Measurements from ENCODE around the gene DEF6. TPM values are rescaled to one million over a fixed set of nuclear protein-coding genes. Genes with fewer than 3 reads are reported as not detected.
A peak's percentile ranks its signal among the peaks of the same experiment; 100 is the strongest.

The DEF6 gene
- total and polyA plus RNA-seq, 2 of the 13 experiments (the other 11 are each of a cell fraction or from before 2014, with no cell fraction given): 5.2 to 10.0 TPM

DNA sequence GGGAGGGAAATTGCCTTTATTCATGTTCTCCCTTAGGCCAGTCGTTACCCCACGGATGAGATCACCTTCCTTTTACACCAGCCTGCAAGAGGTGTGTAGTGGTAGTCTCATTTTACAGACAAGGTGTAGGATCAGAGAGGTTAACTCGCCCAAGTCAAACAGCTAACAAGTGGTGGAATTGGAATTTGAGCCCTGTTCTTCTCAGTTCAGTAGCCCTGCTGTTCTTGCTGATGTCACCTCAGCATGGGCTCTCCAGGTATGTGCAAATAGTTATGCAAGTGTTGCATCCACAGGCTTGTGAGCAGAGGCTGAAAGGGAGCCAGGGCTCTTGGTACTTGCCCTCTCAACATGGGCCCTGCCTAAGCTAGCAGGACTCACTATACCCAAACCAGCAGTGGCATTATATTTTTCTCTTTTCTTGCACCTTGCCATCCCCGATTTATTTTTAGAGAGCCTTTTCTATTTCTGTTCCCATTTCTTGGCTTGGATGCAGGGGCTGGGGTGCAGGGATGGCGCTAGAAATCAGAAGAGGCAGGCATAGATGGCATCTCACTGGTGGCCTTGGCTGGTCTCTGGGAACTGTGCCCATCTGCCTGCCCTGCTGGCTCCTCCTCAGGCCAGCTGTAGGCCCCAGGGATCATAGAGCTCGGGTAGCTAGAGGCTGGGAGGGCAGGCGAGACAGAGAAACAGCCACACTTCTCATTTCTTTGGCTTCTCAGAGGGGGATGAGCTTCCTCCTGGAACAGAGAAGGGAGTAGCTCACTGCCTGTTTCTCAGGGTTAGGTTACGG, 62.9 kb downstream of the DEF6 start (continued):
- TF ChIP-seq, protein P1, sequence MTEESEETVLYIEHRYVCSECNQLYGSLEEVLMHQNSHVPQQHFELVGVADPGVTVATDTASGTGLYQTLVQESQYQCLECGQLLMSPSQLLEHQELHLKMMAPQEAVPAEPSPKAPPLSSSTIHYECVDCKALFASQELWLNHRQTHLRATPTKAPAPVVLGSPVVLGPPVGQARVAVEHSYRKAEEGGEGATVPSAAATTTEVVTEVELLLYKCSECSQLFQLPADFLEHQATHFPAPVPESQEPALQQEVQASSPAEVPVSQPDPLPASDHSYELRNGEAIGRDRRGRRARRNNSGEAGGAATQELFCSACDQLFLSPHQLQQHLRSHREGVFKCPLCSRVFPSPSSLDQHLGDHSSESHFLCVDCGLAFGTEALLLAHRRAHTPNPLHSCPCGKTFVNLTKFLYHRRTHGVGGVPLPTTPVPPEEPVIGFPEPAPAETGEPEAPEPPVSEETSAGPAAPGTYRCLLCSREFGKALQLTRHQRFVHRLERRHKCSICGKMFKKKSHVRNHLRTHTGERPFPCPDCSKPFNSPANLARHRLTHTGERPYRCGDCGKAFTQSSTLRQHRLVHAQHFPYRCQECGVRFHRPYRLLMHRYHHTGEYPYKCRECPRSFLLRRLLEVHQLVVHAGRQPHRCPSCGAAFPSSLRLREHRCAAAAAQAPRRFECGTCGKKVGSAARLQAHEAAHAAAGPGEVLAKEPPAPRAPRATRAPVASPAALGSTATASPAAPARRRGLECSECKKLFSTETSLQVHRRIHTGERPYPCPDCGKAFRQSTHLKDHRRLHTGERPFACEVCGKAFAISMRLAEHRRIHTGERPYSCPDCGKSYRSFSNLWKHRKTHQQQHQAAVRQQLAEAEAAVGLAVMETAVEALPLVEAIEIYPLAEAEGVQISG (CRISPR knock-in tag; IDR thresholded peaks at IDR 0.05): peak; percentile 83
- TF ChIP-seq ZNF121 (CRISPR knock-in tag; IDR thresholded peaks at IDR 0.05) (no peak), ZNF232 (CRISPR knock-in tag; IDR thresholded peaks at IDR 0.05; ENCODE audit: borderline replicate concordance) (0 out of 2 replicates have a peak, but pooled peaks have one; percentile 53), ZNF543 (CRISPR knock-in tag; IDR thresholded peaks at IDR 0.05) (peak; percentile 85), ZNF713 (CRISPR knock-in tag; IDR thresholded peaks at IDR 0.05) (no peak), NCOA2 (CRISPR knock-in tag; IDR thresholded peaks at IDR 0.05) (peak; percentile 73), ZNF136 (CRISPR knock-in tag; IDR thresholded peaks at IDR 0.05; ENCODE audit: low read depth) (peak; percentile 89), TARDBP (CRISPR knock-in tag; IDR thresholded peaks at IDR 0.05) (peak; percentile 70), ZSCAN9 (CRISPR knock-in tag; IDR thresholded peaks at IDR 0.05; ENCODE audit: borderline replicate concordance) (peak; percentile 86)
- TF ChIP-seq, protein P2, sequence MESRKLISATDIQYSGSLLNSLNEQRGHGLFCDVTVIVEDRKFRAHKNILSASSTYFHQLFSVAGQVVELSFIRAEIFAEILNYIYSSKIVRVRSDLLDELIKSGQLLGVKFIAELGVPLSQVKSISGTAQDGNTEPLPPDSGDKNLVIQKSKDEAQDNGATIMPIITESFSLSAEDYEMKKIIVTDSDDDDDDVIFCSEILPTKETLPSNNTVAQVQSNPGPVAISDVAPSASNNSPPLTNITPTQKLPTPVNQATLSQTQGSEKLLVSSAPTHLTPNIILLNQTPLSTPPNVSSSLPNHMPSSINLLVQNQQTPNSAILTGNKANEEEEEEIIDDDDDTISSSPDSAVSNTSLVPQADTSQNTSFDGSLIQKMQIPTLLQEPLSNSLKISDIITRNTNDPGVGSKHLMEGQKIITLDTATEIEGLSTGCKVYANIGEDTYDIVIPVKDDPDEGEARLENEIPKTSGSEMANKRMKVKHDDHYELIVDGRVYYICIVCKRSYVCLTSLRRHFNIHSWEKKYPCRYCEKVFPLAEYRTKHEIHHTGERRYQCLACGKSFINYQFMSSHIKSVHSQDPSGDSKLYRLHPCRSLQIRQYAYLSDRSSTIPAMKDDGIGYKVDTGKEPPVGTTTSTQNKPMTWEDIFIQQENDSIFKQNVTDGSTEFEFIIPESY (CRISPR knock-in tag; IDR thresholded peaks at IDR 0.05): peak; percentile 64; the same call in 1 of the 2 replicates
- TF ChIP-seq, protein P3, sequence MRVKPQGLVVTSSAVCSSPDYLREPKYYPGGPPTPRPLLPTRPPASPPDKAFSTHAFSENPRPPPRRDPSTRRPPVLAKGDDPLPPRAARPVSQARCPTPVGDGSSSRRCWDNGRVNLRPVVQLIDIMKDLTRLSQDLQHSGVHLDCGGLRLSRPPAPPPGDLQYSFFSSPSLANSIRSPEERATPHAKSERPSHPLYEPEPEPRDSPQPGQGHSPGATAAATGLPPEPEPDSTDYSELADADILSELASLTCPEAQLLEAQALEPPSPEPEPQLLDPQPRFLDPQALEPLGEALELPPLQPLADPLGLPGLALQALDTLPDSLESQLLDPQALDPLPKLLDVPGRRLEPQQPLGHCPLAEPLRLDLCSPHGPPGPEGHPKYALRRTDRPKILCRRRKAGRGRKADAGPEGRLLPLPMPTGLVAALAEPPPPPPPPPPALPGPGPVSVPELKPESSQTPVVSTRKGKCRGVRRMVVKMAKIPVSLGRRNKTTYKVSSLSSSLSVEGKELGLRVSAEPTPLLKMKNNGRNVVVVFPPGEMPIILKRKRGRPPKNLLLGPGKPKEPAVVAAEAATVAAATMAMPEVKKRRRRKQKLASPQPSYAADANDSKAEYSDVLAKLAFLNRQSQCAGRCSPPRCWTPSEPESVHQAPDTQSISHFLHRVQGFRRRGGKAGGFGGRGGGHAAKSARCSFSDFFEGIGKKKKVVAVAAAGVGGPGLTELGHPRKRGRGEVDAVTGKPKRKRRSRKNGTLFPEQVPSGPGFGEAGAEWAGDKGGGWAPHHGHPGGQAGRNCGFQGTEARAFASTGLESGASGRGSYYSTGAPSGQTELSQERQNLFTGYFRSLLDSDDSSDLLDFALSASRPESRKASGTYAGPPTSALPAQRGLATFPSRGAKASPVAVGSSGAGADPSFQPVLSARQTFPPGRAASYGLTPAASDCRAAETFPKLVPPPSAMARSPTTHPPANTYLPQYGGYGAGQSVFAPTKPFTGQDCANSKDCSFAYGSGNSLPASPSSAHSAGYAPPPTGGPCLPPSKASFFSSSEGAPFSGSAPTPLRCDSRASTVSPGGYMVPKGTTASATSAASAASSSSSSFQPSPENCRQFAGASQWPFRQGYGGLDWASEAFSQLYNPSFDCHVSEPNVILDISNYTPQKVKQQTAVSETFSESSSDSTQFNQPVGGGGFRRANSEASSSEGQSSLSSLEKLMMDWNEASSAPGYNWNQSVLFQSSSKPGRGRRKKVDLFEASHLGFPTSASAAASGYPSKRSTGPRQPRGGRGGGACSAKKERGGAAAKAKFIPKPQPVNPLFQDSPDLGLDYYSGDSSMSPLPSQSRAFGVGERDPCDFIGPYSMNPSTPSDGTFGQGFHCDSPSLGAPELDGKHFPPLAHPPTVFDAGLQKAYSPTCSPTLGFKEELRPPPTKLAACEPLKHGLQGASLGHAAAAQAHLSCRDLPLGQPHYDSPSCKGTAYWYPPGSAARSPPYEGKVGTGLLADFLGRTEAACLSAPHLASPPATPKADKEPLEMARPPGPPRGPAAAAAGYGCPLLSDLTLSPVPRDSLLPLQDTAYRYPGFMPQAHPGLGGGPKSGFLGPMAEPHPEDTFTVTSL (CRISPR knock-in tag; IDR thresholded peaks at IDR 0.05; ENCODE audit: borderline replicate concordance): no peak
- TF ChIP-seq, protein P4, sequence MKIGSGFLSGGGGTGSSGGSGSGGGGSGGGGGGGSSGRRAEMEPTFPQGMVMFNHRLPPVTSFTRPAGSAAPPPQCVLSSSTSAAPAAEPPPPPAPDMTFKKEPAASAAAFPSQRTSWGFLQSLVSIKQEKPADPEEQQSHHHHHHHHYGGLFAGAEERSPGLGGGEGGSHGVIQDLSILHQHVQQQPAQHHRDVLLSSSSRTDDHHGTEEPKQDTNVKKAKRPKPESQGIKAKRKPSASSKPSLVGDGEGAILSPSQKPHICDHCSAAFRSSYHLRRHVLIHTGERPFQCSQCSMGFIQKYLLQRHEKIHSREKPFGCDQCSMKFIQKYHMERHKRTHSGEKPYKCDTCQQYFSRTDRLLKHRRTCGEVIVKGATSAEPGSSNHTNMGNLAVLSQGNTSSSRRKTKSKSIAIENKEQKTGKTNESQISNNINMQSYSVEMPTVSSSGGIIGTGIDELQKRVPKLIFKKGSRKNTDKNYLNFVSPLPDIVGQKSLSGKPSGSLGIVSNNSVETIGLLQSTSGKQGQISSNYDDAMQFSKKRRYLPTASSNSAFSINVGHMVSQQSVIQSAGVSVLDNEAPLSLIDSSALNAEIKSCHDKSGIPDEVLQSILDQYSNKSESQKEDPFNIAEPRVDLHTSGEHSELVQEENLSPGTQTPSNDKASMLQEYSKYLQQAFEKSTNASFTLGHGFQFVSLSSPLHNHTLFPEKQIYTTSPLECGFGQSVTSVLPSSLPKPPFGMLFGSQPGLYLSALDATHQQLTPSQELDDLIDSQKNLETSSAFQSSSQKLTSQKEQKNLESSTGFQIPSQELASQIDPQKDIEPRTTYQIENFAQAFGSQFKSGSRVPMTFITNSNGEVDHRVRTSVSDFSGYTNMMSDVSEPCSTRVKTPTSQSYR (CRISPR knock-in tag; IDR thresholded peaks at IDR 0.05; ENCODE audit: borderline replicate concordance): peak; percentile 43; the same call in 1 of the 2 replicates
- TF ChIP-seq, protein P5, sequence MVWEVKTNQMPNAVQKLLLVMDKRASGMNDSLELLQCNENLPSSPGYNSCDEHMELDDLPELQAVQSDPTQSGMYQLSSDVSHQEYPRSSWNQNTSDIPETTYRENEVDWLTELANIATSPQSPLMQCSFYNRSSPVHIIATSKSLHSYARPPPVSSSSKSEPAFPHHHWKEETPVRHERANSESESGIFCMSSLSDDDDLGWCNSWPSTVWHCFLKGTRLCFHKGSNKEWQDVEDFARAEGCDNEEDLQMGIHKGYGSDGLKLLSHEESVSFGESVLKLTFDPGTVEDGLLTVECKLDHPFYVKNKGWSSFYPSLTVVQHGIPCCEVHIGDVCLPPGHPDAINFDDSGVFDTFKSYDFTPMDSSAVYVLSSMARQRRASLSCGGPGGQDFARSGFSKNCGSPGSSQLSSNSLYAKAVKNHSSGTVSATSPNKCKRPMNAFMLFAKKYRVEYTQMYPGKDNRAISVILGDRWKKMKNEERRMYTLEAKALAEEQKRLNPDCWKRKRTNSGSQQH (CRISPR knock-in tag; IDR thresholded peaks at IDR 0.05; ENCODE audit: low read depth): no peak

Data from HepG2 (cell line).